GM21529 (cell line): ENCODE results near the gene JHY.
"Not testable (repeated sequence)": the region's sequence is repeated elsewhere in the genome, so short reads cannot be mapped to it uniquely, and the experiment has no call there.

ENCODE experiments used
- ATAC-seq: cut with Tn5 transposase; IDR thresholded peaks from one replicate; pipeline ENCODE4 v1.9.1; 2021; ENCODE audit not compliant: unreplicated experiment

Gene JHY

GRCh38 chr11:122882189-122882856 lies at the start of gene JHY:
Gene JHY, plus strand, starts transcription at chr11:122882759. Its CDS starts 3,091 bp downstream, at chr11:122885850.
- no peak for ATAC-seq

- ATAC-seq: no peak
These were observed 48.6 kb upstream of the JHY start for GRCh38 chr11:122833846-122834464.

DNA sequence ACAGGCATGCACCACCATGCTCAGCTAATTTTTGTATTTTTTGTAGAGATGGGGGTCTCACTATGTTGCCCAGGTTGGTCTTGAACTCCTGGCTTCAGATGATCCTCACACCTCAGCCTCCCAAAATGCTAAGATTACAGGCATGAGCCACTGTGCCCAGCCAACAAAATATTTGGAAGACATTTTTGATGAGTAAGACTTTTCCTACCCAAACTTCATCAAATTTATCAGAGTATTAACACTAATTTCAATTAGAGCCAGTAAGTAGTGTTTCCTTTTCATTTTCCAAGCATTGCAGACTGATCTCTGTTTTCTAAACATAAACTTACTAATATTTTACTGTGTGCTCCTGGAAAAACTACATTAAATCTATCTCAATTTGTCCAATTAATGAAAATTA lies 45.6 kb upstream of the JHY start:
- no peak for ATAC-seq

GRCh38 chr11:122837528-122838346 lies 44.8 kb upstream of the JHY start:
- no peak for ATAC-seq

- peak; percentile 68 for ATAC-seq
These were observed 39.0 kb upstream of the JHY start for GRCh38 chr11:122843281-122844141.

DNA sequence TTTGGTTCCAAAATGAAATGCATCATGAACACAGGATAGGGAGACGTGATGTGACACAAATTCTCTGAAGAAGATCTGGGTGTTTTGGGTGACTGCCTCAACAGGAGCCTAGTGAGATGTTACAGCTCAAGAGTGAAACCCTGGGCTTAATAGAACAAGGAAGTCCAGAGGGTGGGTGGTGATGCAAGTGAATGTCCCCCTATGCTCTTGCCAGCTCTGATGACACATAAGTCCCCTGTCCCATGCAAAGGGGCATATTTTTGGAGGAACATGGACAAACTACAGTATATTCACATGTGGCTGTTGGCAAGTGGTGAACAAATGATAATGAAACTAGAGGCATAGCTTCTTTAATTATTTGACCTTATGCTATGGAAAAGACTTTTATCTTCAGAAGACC lies 35.1 kb upstream of the JHY start:
- ATAC-seq: no peak

DNA sequence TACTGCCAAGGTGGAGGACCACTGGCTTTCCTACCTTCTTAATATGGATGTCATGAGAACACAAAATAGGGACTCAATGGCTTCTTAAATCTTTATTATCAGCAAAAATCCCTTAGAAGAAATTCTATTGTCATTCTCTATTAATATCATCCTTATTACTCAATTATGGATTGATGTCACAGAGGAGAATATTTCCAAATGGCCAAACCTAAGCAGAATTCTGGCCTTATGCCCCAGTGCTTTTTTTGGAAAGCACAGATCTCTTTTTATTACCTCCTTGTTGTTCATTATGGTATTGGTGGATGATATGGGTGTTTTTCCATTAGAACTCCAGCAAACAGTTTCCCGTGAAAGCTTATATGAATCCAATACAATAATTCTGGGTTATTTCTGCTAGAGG lies 34.4 kb upstream of the JHY start:
- no peak for ATAC-seq

DNA sequence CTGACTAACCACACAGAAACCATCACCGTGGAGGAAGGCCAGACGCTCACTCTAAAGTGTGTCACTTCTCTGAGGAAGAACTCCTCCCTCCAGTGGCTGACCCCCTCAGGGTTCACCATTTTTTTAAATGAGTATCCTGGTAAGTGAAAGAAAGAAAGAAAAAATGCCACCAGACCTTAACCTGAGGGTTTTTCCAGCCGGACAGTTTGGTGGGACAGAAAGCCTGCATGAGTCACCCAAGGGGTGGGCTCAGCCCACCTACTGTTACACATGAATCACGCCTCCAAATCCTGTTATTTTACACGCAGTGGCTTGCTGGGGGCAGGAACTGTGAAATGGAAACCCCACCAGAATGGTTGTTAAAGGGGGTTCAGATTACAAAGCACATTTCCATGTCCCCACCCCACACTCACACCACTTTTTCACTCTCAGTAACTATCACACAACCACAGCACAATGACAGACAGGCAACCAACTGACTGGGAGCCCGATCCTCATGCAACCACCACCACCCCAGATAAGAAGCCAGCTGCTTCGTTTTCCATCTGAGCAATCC lies 32.4 kb upstream of the JHY start:
- ATAC-seq: no peak

DNA sequence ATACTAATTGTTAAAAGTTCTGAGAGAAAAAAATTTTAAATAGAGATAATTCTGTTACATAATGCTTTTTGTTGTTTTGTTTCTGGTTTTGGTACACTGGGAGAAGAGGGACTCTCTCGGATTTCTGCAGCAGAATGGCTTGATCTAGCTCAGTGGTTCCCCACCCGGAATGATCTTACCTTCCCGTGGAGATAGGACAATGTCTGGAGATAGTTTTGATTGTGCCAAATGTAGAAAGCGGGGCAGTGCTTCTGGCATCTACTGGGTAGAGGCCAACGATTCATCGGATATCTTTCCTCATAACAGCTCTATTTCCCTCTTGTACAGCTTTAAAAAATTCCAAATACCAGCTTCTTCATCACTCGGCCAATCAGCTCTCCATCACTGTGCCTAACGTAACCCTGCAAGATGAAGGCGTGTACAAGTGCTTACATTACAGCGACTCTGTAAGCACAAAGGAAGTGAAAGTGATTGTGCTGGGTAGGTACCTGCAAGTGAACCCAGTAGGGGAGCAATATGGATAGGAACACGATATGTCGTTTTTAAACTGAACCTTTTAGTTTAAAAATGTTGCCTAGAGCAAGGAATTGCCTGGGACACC lies 31.1 kb upstream of the JHY start:
- peak; percentile 58 for ATAC-seq

GRCh38 chr11:122852074-122852795 lies 30.3 kb upstream of the JHY start:
- ATAC-seq: no peak

- ATAC-seq: no peak
These were observed 29.8 kb upstream of the JHY start for GRCh38 chr11:122852796-122853160.

GRCh38 chr11:122853261-122853660 lies 29.3 kb upstream of the JHY start:
- no peak for ATAC-seq

GRCh38 chr11:122853971-122854446 lies 28.6 kb upstream of the JHY start:
- ATAC-seq: no peak

DNA sequence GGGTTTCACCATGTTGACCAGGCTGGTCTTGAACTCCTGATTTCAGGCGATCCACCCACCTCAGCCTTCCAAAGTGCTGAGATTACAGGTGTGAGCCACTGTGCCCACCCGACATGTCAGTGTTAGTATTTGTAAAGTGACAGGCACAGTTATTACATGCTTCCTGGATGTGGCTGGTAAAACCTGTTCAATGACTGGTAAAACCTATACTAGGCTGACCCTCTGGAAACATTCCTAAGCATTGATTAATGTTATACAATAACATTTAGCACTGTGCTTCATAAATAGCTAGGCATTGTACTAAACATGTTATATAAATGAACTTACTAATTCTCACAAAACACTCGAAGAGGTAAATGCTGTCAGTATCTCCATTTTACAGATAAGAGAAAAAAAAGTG lies 20.9 kb upstream of the JHY start:
- no peak for ATAC-seq

GRCh38 chr11:122862091-122862490 lies 20.5 kb upstream of the JHY start:
- no peak for ATAC-seq

- not testable (repeated sequence) for ATAC-seq
These were observed 19.4 kb upstream of the JHY start for GRCh38 chr11:122863154-122863553.

DNA sequence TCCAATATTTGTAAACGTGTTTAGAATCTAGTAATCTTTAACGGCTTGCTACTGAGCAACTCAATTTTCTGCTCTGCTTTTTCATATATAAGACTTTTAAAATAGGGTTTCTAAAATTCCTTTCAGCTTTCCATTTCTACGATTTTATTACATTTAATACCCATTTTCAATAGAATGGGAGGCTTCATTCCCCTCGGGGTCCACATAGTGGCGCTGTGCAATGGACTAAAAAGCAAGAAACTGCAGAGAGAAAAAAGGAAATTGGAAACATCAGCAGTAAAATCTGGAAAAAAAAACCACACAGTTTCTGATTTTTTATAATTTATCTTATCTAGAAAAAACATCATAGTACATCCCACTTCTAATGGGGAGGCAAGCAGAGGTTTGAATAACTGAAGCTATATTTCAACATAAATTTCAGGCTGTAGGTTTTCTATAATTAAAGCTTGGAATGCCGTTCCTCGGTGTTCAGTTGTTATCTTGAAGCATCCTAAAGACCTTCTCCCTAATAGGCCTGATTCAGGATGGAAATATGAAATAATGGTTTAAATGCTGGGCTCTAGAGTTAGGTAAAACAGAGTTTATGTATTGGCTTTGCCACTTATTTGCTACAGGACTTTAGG lies 18.7 kb upstream of the JHY start:
- ATAC-seq: no peak

GRCh38 chr11:122864386-122865115 lies 18.0 kb upstream of the JHY start:
- no peak for ATAC-seq

DNA sequence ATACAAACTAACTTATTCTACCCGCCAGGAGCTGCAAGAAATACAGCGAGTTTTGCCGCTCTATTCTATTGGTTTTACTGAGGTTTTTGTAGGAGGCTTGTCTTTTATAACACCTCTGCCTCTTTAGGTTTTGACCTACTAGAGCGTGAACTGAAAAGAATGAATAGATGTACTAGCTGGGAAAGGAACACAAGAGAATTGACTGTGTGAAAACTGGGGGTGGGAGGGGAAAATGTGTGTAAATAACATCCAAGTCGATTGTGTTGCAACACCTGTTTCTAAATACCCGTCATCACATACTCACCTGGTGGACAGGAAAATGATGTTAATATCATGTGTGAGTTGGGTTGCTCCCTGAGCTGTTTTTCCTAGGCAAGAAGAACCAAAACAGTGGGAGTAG lies 12.9 kb upstream of the JHY start:
- no peak for ATAC-seq
